ENCODE measurements around the gene FBXL7. TPM values are rescaled to one million over a fixed set of nuclear protein-coding genes. Genes with fewer than 3 reads are reported as not detected.

The FBXL7 gene
- total RNA-seq, 1 donor from 2014 or later: 12.3 TPM

DNA sequence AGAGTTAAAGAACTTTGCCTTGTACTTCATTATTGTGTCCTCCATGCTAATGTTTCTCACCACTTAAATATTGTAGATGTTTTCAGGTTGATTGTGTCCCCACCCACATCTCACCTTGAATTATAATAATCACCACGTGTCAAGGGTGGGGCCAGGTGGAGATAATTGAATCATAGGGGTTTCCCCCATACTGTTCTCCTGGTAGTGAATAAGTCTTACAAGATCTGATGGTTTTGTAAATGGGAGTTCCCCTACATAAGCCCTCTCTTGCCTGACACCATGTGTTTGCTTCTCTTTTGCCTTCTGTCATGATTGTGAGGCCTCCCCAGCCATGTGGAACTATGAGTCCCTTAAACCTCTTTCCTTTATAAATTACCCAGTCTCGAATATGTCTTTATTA lies 248.3 kb downstream of the FBXL7 start:
- Histone ChIP-seq H2AFZ (replicated peaks) (no peak overlapping the region), H3K27me3 (no peaks in the 10 kb centered on the region), H3K4me3 (no peak overlapping the region), H3K36me3 (no peaks in the 10 kb centered on the region), H3F3A (ENCODE audit: low read depth) (no peaks in the 10 kb centered on the region), H3K9ac (no peak overlapping the region), H4K20me1 (ENCODE audit: low read depth) (no peaks in the 10 kb centered on the region), H3K4me2 (no peak overlapping the region), H3K79me2 (ENCODE audit: low read depth) (peaks cover 13% of the 10 kb centered on the region), H3K4me1 (peaks cover 6% of the 10 kb centered on the region), H3K9me3 (ENCODE audit: low read depth) (peaks cover 4% of the 10 kb centered on the region), H3K27ac (no peak overlapping the region)
- Mint-ChIP-seq H3K4me1 (peaks cover 5% of the 10 kb centered on the region), H3K27me3 (ENCODE audit: insufficient read depth, low read depth) (no peaks in the 10 kb centered on the region), H3K9me3 (peaks cover 11% of the 10 kb centered on the region), H3K36me3 (peaks cover 6% of the 10 kb centered on the region), H3K4me3 (no peak overlapping the region), H3K27ac (no peak overlapping the region)
- no peak for DNase-seq (ENCODE audit: low spot score)
- TF ChIP-seq, protein P1, sequence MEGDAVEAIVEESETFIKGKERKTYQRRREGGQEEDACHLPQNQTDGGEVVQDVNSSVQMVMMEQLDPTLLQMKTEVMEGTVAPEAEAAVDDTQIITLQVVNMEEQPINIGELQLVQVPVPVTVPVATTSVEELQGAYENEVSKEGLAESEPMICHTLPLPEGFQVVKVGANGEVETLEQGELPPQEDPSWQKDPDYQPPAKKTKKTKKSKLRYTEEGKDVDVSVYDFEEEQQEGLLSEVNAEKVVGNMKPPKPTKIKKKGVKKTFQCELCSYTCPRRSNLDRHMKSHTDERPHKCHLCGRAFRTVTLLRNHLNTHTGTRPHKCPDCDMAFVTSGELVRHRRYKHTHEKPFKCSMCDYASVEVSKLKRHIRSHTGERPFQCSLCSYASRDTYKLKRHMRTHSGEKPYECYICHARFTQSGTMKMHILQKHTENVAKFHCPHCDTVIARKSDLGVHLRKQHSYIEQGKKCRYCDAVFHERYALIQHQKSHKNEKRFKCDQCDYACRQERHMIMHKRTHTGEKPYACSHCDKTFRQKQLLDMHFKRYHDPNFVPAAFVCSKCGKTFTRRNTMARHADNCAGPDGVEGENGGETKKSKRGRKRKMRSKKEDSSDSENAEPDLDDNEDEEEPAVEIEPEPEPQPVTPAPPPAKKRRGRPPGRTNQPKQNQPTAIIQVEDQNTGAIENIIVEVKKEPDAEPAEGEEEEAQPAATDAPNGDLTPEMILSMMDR (IDR thresholded peaks at IDR 0.05): no peak
- TF ChIP-seq EZH2 (IDR thresholded peaks at IDR 0.05) (no peak), EZH2phosphoT487 (IDR thresholded peaks at IDR 0.05) (no peak)

GRCh38 chr5:15752663-15753285 lies 252.8 kb downstream of the FBXL7 start:
- H3K27ac ChIP-seq: no peak overlapping the region
- no peaks in the 10 kb centered on the region for H3F3A ChIP-seq (ENCODE audit: low read depth)
- H3K4me3 Mint-ChIP-seq: no peak overlapping the region
- H3K4me2 ChIP-seq: no peak overlapping the region
- no peaks in the 10 kb centered on the region for H3K27me3 Mint-ChIP-seq (ENCODE audit: insufficient read depth, low read depth)
- H3K79me2 ChIP-seq (ENCODE audit: low read depth): peaks cover 23% of the 10 kb centered on the region
- no peak overlapping the region for H3K4me3 ChIP-seq
- no peak overlapping the region for H3K27ac Mint-ChIP-seq
- no peaks in the 10 kb centered on the region for H4K20me1 ChIP-seq (ENCODE audit: low read depth)
- H3K9ac ChIP-seq: no peak overlapping the region
- no peaks in the 10 kb centered on the region for H3K36me3 ChIP-seq
- H3K36me3 Mint-ChIP-seq: no peaks in the 10 kb centered on the region
- DNase-seq (ENCODE audit: low spot score): no peak
- H3K4me1 ChIP-seq: peaks cover 13% of the 10 kb centered on the region
- no peaks in the 10 kb centered on the region for H3K27me3 ChIP-seq
- no peaks in the 10 kb centered on the region for H3K9me3 ChIP-seq (ENCODE audit: low read depth)
- peaks cover 9% of the 10 kb centered on the region for H3K9me3 Mint-ChIP-seq
- TF ChIP-seq, protein P1 (IDR thresholded peaks at IDR 0.05): no peak
- no peak for TF ChIP-seq EZH2phosphoT487 (IDR thresholded peaks at IDR 0.05)
- TF ChIP-seq EZH2 (IDR thresholded peaks at IDR 0.05): no peak
- H3K4me1 Mint-ChIP-seq: peaks cover 6% of the 10 kb centered on the region
- H2AFZ ChIP-seq (replicated peaks): no peak overlapping the region

- H3K79me2 ChIP-seq (ENCODE audit: low read depth): peaks cover 26% of the 10 kb centered on the region
- no peak overlapping the region for H3K27ac ChIP-seq
- H3K4me1 Mint-ChIP-seq: peaks cover 6% of the 10 kb centered on the region
- no peaks in the 10 kb centered on the region for H3K36me3 ChIP-seq
- H3K4me2 ChIP-seq: no peak overlapping the region
- no peak overlapping the region for H2AFZ ChIP-seq (replicated peaks)
- H3K27ac Mint-ChIP-seq: no peak overlapping the region
- no peak overlapping the region for H3K9ac ChIP-seq
- H3K27me3 Mint-ChIP-seq (ENCODE audit: insufficient read depth, low read depth): no peaks in the 10 kb centered on the region
- no peak for TF ChIP-seq EZH2phosphoT487 (IDR thresholded peaks at IDR 0.05)
- no peak for TF ChIP-seq EZH2 (IDR thresholded peaks at IDR 0.05)
- TF ChIP-seq, protein P1 (IDR thresholded peaks at IDR 0.05): no peak
- H3K4me1 ChIP-seq: peaks cover 13% of the 10 kb centered on the region
- H3K4me3 ChIP-seq: no peak overlapping the region
- peaks cover 9% of the 10 kb centered on the region for H3K9me3 Mint-ChIP-seq
- H4K20me1 ChIP-seq (ENCODE audit: low read depth): no peaks in the 10 kb centered on the region
- no peaks in the 10 kb centered on the region for H3K27me3 ChIP-seq
- no peaks in the 10 kb centered on the region for H3F3A ChIP-seq (ENCODE audit: low read depth)
- no peaks in the 10 kb centered on the region for H3K9me3 ChIP-seq (ENCODE audit: low read depth)
- no peak overlapping the region for H3K4me3 Mint-ChIP-seq
- no peak for DNase-seq (ENCODE audit: low spot score)
- no peaks in the 10 kb centered on the region for H3K36me3 Mint-ChIP-seq
Observed at GRCh38 chr5:15753752-15754151, 253.8 kb downstream of the FBXL7 start.
